CD4-positive, alpha-beta T cell treated with Interleukin-10 for 1 hour (primary cell): ENCODE measurements around the gene LEP.
"Not testable (repeated sequence)": the region's sequence is repeated elsewhere in the genome, so short reads cannot be mapped to it uniquely, and the experiment has no call there.

Source experiments
- DNase-seq: peaks from one replicate; pipeline ENCODE4 v3.0.0-alpha.2; 2020

The LEP gene

DNA sequence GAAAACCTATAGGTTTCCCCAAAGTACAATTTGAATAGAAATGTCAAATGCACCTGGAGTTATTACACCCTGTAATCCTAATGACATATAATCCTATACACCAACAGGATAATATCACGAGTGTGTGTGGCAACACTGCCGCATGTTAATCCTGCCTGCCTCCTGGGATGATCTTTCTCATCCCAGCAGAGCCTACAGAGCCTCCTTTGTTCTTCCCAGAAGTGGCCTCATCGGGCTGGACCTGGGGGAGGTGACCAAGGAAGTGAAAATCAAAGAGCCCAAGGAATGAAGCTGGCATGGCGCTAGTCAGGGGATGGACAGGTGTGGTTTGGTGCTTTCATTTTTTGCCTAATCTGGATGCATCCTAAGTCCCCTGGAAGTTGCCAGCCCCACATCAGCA is 29.5 kb upstream of the LEP start:
- DNase-seq, result no peak

- DNase-seq, result no peak
Measured at GRCh38 chr7:128214463-128214862, 26.6 kb upstream of the LEP start.

DNA sequence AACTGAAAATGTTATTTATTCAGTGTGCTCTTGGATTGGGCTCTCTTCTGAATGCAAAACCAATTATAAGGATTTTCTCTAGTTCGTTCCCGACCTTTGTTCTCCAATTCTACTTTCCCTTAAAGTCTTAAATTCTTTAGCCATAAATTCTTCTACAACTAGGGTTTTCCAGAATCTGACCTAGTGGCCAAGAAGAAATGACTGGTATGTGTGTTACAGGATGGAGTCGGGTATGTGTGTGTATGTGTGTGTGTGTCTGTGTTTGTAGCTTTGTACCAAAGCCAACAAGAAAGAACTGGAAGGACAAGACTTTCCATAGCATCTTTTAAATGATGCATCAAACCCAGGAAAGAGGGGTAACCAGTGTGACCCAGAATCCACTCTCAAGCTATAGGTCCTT is 25.8 kb upstream of the LEP start:
- DNase-seq, result no peak

DNA sequence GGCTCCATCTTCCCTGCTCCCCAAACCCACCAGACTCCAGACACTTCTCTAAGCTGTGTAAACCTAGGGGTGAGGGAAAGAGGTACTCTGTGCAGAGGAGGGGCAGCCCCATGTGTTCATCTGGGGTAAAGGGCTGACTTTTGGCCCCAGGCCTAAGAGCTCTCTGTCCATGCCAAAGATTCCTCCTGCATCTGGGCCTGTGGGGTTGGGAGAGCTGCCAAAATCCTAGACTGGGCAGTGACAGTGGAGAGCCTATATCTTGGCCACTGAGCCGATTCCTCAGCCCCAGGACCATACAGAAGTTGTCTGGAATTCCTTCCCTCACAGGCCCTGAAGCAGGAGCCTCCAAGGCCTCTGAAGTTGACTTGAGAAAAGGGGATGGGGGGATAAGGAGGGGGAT is 25.3 kb upstream of the LEP start:
- DNase-seq, result no peak

- no peak for DNase-seq
Measured at GRCh38 chr7:128217030-128217805, 23.9 kb upstream of the LEP start.

GRCh38 chr7:128217967-128218652 is 23.0 kb upstream of the LEP start:
- DNase-seq, result no peak

DNA sequence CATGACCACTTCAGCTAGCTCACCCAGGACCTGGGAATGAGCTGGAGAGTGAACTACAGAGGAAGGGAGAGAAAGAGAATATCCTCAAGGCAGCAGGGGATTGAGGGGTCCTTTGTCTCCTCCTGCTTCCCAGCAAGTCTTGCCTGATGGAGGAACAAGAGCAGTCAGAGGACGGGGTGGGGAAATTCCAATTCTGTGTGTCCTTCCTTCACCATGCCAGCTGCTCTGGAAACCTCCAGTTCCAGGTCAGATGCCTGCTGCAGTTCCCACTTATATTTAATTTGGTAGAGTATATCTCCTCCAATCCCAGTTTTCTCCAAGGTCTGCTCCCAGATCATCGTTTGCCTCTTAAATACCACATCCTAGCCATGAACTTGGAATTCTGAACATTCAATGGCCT is 21.4 kb upstream of the LEP start:
- DNase-seq, result no peak

- DNase-seq, result no peak
Measured at GRCh38 chr7:128221929-128222403, 19.1 kb upstream of the LEP start.

DNA sequence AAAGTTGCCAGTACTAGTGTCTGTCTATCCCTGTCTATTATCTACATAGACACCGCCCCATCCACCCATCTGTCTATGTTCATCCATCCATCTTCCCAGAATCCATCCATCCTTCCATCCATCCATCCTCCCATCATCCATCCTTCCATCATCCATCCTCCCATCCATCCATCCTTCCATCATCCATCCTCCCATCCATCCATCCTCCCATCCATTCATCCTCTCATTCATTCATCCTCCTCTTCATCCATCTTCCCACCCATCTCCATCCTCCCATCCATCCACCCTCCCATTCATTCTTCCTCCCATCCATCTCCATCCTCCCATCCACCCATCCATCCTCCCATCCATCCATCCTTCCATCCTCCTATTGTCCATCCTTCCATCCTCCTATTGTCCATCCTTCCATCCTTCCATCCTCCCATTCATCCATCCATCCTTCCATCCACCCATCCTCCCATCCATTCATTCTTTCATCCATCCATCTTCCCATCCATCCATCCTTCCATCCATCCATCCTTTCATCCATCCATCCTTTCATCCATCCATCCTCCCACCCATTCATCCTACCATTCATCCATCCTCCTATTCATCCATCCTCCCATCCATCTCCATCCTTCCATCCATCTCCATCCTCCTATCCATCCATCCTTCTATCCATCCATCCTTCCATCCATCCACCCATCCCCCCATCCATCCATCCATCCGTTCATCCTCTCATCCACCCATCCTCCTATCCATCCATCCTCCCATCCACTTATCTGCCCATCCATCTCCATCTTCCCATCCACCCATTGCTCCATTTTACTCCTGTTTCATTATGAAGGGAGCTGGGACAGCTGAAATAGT is 14.7 kb upstream of the LEP start:
- no peak for DNase-seq

DNA sequence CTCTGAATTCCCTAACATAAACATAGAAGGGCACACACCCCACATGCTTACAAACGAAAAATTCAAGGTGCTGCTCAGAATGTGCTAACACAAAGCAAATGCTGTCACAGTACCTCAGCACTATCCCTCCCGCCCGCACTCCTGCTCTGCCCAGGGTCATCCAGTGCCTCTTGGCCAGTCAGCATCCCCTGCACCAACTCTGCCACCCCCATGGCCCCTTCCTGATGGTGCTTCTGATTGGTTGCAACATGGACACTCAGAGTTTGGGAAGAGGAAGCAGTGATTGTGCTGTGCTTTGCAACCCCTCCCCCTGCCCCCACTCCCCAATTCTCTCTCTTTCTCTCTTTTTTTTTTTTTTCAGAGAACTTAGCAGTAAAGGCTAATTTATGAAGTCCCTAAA is 13.8 kb upstream of the LEP start:
- no peak for DNase-seq

- DNase-seq, result no peak
Measured at GRCh38 chr7:128231021-128231420, 10.1 kb upstream of the LEP start.

GRCh38 chr7:128231677-128232076 is 9.4 kb upstream of the LEP start:
- no peak for DNase-seq

DNA sequence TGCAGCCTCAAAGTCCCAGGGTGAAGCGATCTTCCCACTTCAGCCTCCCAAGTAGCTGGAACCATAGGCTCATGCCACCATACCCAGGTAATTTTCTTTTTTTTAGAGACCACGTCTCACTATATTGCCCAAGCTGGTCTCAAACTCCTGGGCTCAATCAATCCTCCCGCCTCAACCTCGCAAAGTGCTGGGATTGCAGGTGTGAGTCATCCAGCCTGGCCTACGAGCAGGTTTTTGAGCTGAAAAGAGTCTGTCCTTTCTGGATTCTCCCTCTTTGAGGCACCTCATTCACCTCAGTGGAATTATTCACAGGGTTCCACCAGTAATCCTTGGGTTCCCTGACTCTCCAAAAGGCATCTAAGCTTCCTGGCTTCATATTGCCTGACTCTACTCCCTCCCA is 7.6 kb upstream of the LEP start:
- no peak for DNase-seq

DNA sequence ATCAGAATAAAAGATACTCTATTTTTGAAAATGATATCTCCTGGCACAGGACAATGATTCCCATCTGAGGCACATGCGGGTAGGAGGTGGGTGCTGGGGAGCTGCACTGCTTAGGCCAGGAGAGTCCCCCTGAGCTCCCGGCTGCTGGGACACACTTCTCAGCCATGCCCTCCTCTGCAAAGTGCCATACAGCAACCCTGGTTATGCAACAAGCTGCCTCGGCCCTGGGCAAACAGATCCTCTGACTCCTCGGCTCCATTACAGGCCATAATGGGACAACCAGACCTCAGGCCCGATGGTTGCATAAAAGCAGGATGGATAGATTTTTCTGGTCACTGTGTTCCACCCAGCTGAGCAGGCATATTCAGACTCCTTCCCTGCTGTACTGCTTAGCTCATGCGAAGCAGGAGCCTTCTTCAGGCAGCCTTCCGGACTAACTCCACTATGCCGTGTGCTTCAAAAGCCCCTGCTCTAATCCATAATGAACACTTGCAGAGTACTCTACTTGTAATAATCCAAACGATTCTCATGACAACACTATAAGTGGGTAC is 6.5 kb upstream of the LEP start:
- no peak for DNase-seq

GRCh38 chr7:128235471-128235870 is 5.6 kb upstream of the LEP start:
- DNase-seq, result no peak

GRCh38 chr7:128236924-128237586 is 4.0 kb upstream of the LEP start:
- DNase-seq, result peak; percentile 7

GRCh38 chr7:128239146-128239545 is 1.9 kb upstream of the LEP start:
- DNase-seq, result not testable (repeated sequence)

DNA sequence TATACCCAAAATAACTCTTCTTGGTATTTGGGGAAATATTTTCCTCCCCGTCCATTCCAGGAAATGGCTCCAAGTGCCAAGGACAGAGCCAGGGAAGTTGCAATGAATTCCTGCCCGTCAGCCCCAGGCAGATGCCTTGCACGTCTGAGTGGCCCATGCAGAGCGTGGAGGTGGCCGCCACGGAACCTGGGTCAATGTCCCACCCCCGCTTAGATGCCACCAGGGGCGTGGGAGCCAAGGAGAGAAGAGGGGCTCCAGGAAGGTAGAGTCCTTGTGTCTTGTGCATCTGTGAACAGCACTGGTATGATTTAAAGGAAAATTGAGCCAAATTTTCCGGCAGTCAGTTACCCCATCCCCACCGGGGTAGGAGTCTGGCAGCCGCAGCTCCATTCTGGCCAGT is 1.6 kb downstream of the LEP start:
- no peak for DNase-seq

DNA sequence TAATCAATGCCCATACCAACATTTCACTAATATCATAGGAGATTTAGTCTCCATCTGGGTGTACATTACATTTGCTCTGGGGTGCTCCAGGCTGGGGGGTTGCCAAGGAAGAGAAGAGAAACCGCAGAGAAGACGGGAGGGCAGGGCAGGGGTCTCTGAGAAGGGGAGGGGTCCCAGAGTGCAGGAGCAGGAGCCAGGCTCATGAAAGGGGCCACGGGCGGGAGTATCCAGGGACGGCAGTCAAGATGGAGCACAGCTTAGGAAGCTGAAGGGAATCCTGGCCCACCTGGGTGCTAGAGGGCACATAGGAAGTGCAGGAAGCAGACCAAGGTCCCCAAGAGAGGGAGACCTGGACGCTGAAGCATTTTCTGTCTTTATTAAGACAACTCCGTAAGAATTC is 2.2 kb downstream of the LEP start:
- no peak for DNase-seq

DNA sequence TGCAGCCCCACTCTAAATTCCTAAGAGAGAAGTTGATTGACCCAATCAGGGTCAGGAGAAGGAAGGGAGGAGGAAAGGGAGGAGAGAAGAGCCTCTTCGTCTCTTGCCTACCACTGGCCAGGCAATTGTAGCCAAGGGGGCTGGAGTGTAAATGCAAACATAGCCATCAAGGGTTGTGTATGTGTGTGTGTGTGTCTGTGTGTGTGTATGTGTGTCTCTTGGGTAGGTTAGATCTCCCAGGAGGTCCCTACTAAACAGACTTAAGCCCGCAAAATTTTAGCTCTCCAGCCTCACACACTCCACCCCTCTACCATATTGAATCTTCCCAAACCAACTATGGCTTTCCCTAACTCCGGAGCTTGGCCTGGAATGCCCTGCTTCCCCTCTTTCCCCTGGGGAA is 3.8 kb downstream of the LEP start:
- no peak for DNase-seq

DNA sequence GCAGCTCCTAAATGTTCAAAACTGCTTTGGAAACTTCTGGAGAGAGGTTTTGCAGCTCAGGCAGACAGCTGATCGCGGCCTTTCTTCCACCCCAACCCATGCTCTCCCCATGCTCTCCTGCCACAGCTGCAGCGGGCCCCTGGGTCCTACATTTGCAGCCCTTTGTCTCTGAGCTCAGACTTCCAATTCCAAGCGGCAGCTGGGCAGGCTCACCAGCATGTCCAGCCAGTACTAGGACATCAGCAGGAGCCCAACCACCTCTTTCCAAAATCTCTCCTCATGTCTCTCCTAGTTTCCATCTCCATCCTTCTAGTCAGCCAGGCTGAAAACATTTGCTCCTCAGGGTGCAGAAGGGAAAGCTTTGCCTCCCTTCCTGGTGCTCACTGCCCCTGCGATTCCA is 6.0 kb downstream of the LEP start:
- no peak for DNase-seq

- DNase-seq, result no peak
Measured at GRCh38 chr7:128247640-128248194, 6.6 kb downstream of the LEP start.
